Skeletal muscle tissue (tissue), 4 donors: Measurements from ENCODE around the gene CDR2. TPM values are rescaled to one million over a fixed set of nuclear protein-coding genes. Genes with fewer than 3 reads are reported as not detected.

Experiments used
- H3K27ac ChIP-seq: one replicate; pipeline ENCODE4 v1.7.0; 2013; ENCODE audit warnings: mild to moderate bottlenecking, low read depth, low read length, inconsistent platforms
- H3K27me3 ChIP-seq, 3 donors: one replicate each; pipeline ENCODE4 v1.7.0; 2013; ENCODE audit warnings: low read length in 3 of 3; ENCODE audit not compliant: control insufficient read depth in 3 of 3, insufficient read depth in 3 of 3
- H3K36me3 ChIP-seq, 3 donors: one replicate each; pipeline ENCODE4 v1.7.0; 2013; ENCODE audit warnings: low read length in 3 of 3; ENCODE audit not compliant: control insufficient read depth in 3 of 3, insufficient read depth in 3 of 3
- H3K4me1 ChIP-seq, 3 donors: one replicate each; pipeline ENCODE4 v1.7.0; 2013; ENCODE audit warnings: low read length in 3 of 3, mild to moderate bottlenecking in 3 of 3; ENCODE audit not compliant: control insufficient read depth in 3 of 3, insufficient read depth in 3 of 3
- H3K4me3 ChIP-seq, 3 donors: one replicate each; pipeline ENCODE4 v1.7.0; 2013; ENCODE audit warnings: low read length in 3 of 3
- H3K9ac ChIP-seq, 3 donors: one replicate each; pipeline ENCODE4 v1.7.0; 2013; ENCODE audit warnings: low read length in 3 of 3, mild to moderate bottlenecking in 3 of 3, moderate library complexity in 2 of 3, low read depth in 1 of 3
- H3K9me3 ChIP-seq, 3 donors: one replicate each; pipeline ENCODE4 v1.7.0; 2013; ENCODE audit warnings: low read length in 3 of 3; ENCODE audit not compliant: control insufficient read depth in 3 of 3
- total RNA-seq: library from RNA; depleted of rRNA; stranded (reverse); fragments of >200 nt; gene quantifications from one replicate; pipeline ENCODE4 v1.2.3, GENCODE V29; 2014
- donor health status: Osteomylitis.

CDR2 gene
- total RNA-seq, 1 donor from 2014 or later = 25.6 TPM

GRCh38 chr16:22340945-22341344, 33.5 kb downstream of the CDR2 start:
- Histone ChIP-seq H3K9me3 (peaks cover 0 to 3% (median 0%) of the 10 kb centered on the region in 3 donors), H3K4me3 (no peak overlapping the region), H3K27me3 (no peaks in the 10 kb centered on the region), H3K9ac (no peak overlapping the region), H3K36me3 (peaks cover 3 to 7% (median 6%) of the 10 kb centered on the region in 3 donors), H3K4me1 (no peaks in the 10 kb centered on the region), H3K27ac (no peak overlapping the region)

GRCh38 chr16:22337849-22338635, 36.4 kb downstream of the CDR2 start:
- Histone ChIP-seq H3K27me3 (no peaks in the 10 kb centered on the region), H3K4me3 (no peak overlapping the region), H3K27ac (no peak overlapping the region), H3K4me1 (no peaks in the 10 kb centered on the region), H3K36me3 (peaks cover 15 to 32% (median 28%) of the 10 kb centered on the region in 3 donors), H3K9me3 (peaks cover 0 to 3% (median 0%) of the 10 kb centered on the region in 3 donors), H3K9ac (no peak overlapping the region)

- Histone ChIP-seq H3K9me3 (peaks cover 0 to 3% (median 0%) of the 10 kb centered on the region in 3 donors), H3K4me1 (no peaks in the 10 kb centered on the region), H3K4me3 (no peak overlapping the region), H3K27me3 (no peaks in the 10 kb centered on the region), H3K9ac (no peak overlapping the region), H3K27ac (no peak overlapping the region), H3K36me3 (peaks cover 19 to 40% (median 34%) of the 10 kb centered on the region in 3 donors)
These were observed 37.4 kb downstream of the CDR2 start for GRCh38 chr16:22337045-22337444.

GRCh38 chr16:22336581-22336980, 37.8 kb downstream of the CDR2 start:
- Histone ChIP-seq H3K4me3 (no peak overlapping the region), H3K36me3 (peaks cover 22 to 44% (median 38%) of the 10 kb centered on the region in 3 donors), H3K9me3 (peaks cover 0 to 3% (median 0%) of the 10 kb centered on the region in 3 donors), H3K27ac (no peak overlapping the region), H3K4me1 (no peaks in the 10 kb centered on the region), H3K27me3 (no peaks in the 10 kb centered on the region), H3K9ac (no peak overlapping the region)

GRCh38 chr16:22335668-22336246, 38.7 kb downstream of the CDR2 start:
- Histone ChIP-seq H3K4me3 (no peak overlapping the region), H3K4me1 (no peaks in the 10 kb centered on the region), H3K9me3 (peaks cover 0 to 3% (median 0%) of the 10 kb centered on the region in 3 donors), H3K27ac (no peak overlapping the region), H3K27me3 (no peaks in the 10 kb centered on the region), H3K9ac (no peak overlapping the region), H3K36me3 (peaks cover 22 to 50% (median 38%) of the 10 kb centered on the region in 3 donors)

- H3K9me3 ChIP-seq = peaks cover 0 to 3% (median 0%) of the 10 kb centered on the region in 3 donors
- no peak overlapping the region for H3K4me3 ChIP-seq
- peaks cover 25 to 64% (median 54%) of the 10 kb centered on the region in 3 donors for H3K36me3 ChIP-seq
- no peak overlapping the region for H3K27ac ChIP-seq
- H3K27me3 ChIP-seq = no peaks in the 10 kb centered on the region
- no peaks in the 10 kb centered on the region for H3K4me1 ChIP-seq
- no peak overlapping the region for H3K9ac ChIP-seq
These were observed 40.9 kb downstream of the CDR2 start for GRCh38 chr16:22333457-22333994.

- Histone ChIP-seq H3K9ac (no peak overlapping the region), H3K27me3 (no peaks in the 10 kb centered on the region), H3K36me3 (peaks cover 41 to 79% (median 73%) of the 10 kb centered on the region in 3 donors), H3K9me3 (no peaks in the 10 kb centered on the region), H3K27ac (no peak overlapping the region), H3K4me3 (no peak overlapping the region), H3K4me1 (peaks cover 0 to 5% (median 5%) of the 10 kb centered on the region in 3 donors)
These were observed 44.1 kb downstream of the CDR2 start for GRCh38 chr16:22330326-22330725.

- Histone ChIP-seq H3K9ac (no peak overlapping the region), H3K4me3 (no peak overlapping the region), H3K27me3 (no peaks in the 10 kb centered on the region), H3K9me3 (no peaks in the 10 kb centered on the region), H3K36me3 (peaks cover 49 to 73% (median 71%) of the 10 kb centered on the region in 3 donors), H3K4me1 (peaks cover 0 to 5% (median 5%) of the 10 kb centered on the region in 3 donors), H3K27ac (no peak overlapping the region)
These were observed 45.2 kb downstream of the CDR2 start for GRCh38 chr16:22329199-22329695.

- H3K4me3 ChIP-seq = no peak overlapping the region
- no peaks in the 10 kb centered on the region for H3K9me3 ChIP-seq
- H3K36me3 ChIP-seq = peaks cover 51 to 69% (median 66%) of the 10 kb centered on the region in 3 donors
- H3K27me3 ChIP-seq = no peaks in the 10 kb centered on the region
- no peak overlapping the region for H3K9ac ChIP-seq
- H3K27ac ChIP-seq = no peak overlapping the region
- peaks cover 0 to 5% (median 5%) of the 10 kb centered on the region in 3 donors for H3K4me1 ChIP-seq
These were observed 46.2 kb downstream of the CDR2 start for GRCh38 chr16:22328081-22328725.
